Mesothelial cell of epicardium (in vitro differentiated cells): ENCODE results near the gene DPYSL4. TPM values are rescaled to one million over a fixed set of nuclear protein-coding genes. Genes with fewer than 3 reads are reported as not detected.

Experiments used
- DNase-seq, 2 experiments: peaks; one replicate each; pipeline ENCODE4 v3.0.0; 2021; ENCODE audit warnings: low spot score in 2 of 2; ENCODE audit not compliant: unreplicated experiment in 2 of 2
- H3K27ac Mint-ChIP-seq: 2 replicates; pipeline ENCODE4 v1.8.0; 2021; ENCODE audit warnings: mixed read lengths
- H3K27me3 Mint-ChIP-seq: 2 replicates; pipeline ENCODE4 v1.8.0; 2021; ENCODE audit warnings: low read depth, mixed read lengths
- H3K36me3 Mint-ChIP-seq: 2 replicates; pipeline ENCODE4 v1.8.0; 2021; ENCODE audit warnings: mixed read lengths
- H3K4me1 Mint-ChIP-seq: 2 replicates; pipeline ENCODE4 v1.8.0; 2021; ENCODE audit warnings: mixed read lengths
- H3K4me3 Mint-ChIP-seq: 2 replicates; pipeline ENCODE4 v1.8.0; 2021; ENCODE audit warnings: mild to moderate bottlenecking, moderate library complexity, mixed read lengths
- H3K9me3 Mint-ChIP-seq: 2 replicates; pipeline ENCODE4 v1.8.0; 2021; ENCODE audit warnings: mixed read lengths
- total RNA-seq: library from RNA; stranded (reverse); gene quantifications from 3 replicates; pipeline ENCODE4 v1.2.1, GENCODE V29; 2021
- TF ChIP-seq, protein P1 (sequence below): fragments of 200-600 bp; sonication (generic); IDR thresholded peaks from one replicate; pipeline ENCODE4 v1.5.0; 2021; ENCODE audit warnings: antibody characterized with exemption; ENCODE audit not compliant: unreplicated experiment

The DPYSL4 gene
- total RNA-seq, 1 donor from 2014 or later, result 18.6 TPM

DNA sequence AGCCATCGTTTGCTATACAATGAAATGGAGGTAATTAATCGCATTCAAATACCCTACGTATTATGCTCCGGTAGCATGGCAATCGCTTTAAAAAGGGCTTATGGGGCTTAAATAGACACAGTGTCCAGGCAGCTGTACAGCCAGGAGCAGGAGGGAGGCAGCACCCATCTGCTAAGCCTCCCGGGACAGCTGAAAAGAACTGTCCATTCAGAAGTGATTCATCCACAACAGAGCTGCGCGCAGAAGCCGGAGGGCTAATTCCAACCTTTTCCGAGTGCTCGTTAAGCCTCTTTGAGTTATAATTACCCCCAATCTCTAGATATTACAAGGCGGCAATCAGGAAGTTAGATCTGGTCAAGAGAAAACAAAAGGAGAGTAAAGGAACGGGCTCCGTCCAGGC lies 58.3 kb downstream of the DPYSL4 start:
- no peak overlapping the region for H3K4me3 Mint-ChIP-seq
- H3K27ac Mint-ChIP-seq, result no peak overlapping the region
- no peak for DNase-seq
- no peaks in the 10 kb centered on the region for H3K36me3 Mint-ChIP-seq
- no peaks in the 10 kb centered on the region for H3K9me3 Mint-ChIP-seq
- H3K4me1 Mint-ChIP-seq, result peaks cover 3% of the 10 kb centered on the region
- TF ChIP-seq, protein P1, sequence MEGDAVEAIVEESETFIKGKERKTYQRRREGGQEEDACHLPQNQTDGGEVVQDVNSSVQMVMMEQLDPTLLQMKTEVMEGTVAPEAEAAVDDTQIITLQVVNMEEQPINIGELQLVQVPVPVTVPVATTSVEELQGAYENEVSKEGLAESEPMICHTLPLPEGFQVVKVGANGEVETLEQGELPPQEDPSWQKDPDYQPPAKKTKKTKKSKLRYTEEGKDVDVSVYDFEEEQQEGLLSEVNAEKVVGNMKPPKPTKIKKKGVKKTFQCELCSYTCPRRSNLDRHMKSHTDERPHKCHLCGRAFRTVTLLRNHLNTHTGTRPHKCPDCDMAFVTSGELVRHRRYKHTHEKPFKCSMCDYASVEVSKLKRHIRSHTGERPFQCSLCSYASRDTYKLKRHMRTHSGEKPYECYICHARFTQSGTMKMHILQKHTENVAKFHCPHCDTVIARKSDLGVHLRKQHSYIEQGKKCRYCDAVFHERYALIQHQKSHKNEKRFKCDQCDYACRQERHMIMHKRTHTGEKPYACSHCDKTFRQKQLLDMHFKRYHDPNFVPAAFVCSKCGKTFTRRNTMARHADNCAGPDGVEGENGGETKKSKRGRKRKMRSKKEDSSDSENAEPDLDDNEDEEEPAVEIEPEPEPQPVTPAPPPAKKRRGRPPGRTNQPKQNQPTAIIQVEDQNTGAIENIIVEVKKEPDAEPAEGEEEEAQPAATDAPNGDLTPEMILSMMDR, result no peak
- H3K27me3 Mint-ChIP-seq, result peaks cover 3% of the 10 kb centered on the region

DNA sequence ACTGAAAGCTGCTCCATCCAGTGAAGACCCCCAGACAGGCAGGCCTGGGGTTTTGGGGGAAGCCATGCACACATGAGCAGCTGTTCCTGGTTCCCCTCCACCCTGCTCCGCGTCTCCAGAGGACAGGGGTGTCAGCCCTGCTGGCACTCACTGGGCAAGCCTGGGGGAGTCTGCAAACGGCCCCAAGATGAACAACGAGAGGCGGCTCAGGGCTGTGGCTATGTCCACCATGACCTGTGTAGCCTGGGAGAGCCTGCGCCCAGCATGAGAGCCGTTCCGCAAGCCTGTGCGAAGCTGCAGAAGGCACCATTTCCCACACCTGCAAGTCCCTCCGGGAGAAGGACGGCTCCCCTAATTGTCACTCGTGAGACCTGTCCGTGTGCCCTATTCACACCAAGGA lies 59.5 kb downstream of the DPYSL4 start:
- TF ChIP-seq, protein P1, result no peak
- Mint-ChIP-seq H3K27me3 (peaks cover 3% of the 10 kb centered on the region), H3K9me3 (no peaks in the 10 kb centered on the region), H3K4me1 (peaks cover 3% of the 10 kb centered on the region), H3K4me3 (no peak overlapping the region), H3K27ac (no peak overlapping the region), H3K36me3 (no peaks in the 10 kb centered on the region)
- no peak for DNase-seq

DNA sequence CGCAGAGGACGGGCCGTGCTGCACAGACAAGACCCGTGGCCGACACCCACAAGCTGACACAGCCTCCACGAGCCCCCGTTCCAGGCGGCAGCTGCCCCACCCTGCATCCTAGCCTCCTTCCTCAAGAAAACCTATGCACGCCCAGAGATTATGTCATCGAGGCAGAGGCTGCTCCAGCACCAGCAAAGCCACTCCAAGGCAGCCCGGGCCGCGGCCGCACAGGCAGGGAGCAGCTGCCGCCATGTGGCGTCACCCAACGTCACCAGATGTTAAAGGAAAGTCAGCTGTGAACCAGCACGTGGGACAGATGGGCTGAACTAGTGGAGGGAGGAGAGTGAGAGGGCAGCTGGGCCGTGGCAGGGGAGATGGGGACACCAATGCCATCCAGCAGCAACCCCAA lies 61.2 kb downstream of the DPYSL4 start:
- Mint-ChIP-seq H3K9me3 (no peaks in the 10 kb centered on the region), H3K4me1 (peaks cover 3% of the 10 kb centered on the region), H3K27me3 (peaks cover 11% of the 10 kb centered on the region), H3K36me3 (no peaks in the 10 kb centered on the region), H3K4me3 (peak overlapping the region; percentile 49), H3K27ac (no peak overlapping the region)
- no peak for DNase-seq
- TF ChIP-seq, protein P1, result no peak

DNA sequence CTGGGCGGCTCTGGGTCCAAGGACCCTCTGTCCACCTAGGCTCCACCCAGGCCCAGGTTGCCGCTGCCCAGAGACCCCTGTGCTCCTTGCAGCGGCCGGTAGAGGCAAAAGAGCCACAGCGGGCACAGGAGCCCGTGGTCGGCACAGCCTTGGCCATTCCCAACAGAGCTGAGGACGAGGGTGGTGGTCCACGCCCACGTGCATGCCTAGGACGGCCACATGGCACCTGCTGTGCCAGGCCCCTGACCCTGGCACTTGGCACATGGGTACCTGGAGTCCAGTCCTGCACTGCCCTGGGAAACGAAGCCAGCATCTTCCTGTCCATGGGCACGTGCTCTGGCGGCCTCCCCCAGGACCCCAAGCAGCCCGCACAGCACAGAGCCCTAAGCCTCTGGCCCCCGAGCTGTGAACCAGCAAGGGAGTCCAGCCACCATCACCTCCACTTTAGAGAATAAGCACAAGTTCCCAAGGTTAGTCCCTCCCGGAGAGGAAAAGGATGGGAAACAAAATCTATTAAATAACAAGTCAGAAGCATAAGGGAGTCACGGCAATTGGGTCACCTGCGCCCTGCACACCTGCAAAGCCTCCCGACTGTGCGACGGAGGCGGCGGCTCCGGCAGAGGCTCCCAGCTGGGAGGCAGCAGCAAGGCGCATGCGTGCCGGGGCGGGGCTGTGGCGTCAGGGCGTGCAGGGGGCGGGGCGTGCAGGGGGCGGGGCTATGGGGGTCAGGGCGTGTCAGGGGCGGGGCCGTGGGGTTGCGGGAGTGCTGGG lies 61.9 kb downstream of the DPYSL4 start:
- Mint-ChIP-seq H3K9me3 (no peaks in the 10 kb centered on the region), H3K27me3 (peaks cover 18% of the 10 kb centered on the region), H3K36me3 (no peaks in the 10 kb centered on the region), H3K27ac (no peak overlapping the region), H3K4me1 (peaks cover 3% of the 10 kb centered on the region), H3K4me3 (peak overlapping the region; percentile 70)
- peak; percentile 65 to 83 for DNase-seq
- TF ChIP-seq, protein P1, result no peak

DNA sequence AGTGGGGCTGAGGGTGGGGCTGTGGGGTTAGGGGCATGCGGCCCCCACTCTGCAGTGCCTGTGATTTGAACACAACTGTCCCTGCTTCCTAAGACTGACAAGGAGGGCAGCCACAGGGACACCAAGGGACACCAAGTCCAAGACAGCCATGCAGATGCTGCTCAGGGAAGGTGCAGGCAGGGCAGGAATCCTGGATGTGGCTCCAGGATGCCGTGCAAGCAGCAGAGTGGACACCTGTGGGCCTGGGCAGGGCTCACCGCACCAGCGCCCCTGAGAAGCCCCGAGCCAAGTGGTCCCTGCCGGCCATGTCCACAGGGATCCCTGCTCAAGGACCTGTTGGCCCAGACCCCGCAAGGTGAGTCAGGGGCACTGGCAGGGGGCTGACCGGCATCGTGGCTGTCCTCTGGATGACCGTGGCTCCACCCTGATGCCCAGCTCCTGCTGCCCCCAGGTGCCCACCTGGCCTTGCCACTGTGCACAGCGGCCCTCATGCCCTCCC lies 62.5 kb downstream of the DPYSL4 start:
- no peaks in the 10 kb centered on the region for H3K9me3 Mint-ChIP-seq
- no peak overlapping the region for H3K27ac Mint-ChIP-seq
- H3K36me3 Mint-ChIP-seq, result no peaks in the 10 kb centered on the region
- TF ChIP-seq, protein P1, result no peak
- DNase-seq, result no peak
- peak overlapping the region; percentile 70 for H3K4me3 Mint-ChIP-seq
- H3K27me3 Mint-ChIP-seq, result peaks cover 23% of the 10 kb centered on the region
- H3K4me1 Mint-ChIP-seq, result peaks cover 3% of the 10 kb centered on the region
